ENCODE results near the gene ACTL10.

The ACTL10 gene

GRCh38 chr20:33664085-33664761, 2.5 kb upstream of the ACTL10 start:
- no peak for DNase-seq (ENCODE audit: low spot score)

GRCh38 chr20:33664762-33665144, 2.0 kb upstream of the ACTL10 start:
- DNase-seq (ENCODE audit: low spot score) = no peak

GRCh38 chr20:33667245-33667675, 517 bp downstream of the ACTL10 start:
- no peak for DNase-seq (ENCODE audit: low spot score)

GRCh38 chr20:33667676-33668465, 1.1 kb downstream of the ACTL10 start:
- DNase-seq (ENCODE audit: low spot score) = peak; percentile 90

- no peak for DNase-seq (ENCODE audit: low spot score)
Measured at GRCh38 chr20:33668466-33669155, 1.9 kb downstream of the ACTL10 start.

GRCh38 chr20:33669224-33669623, 2.5 kb downstream of the ACTL10 start:
- DNase-seq (ENCODE audit: low spot score) = no peak

GRCh38 chr20:33669873-33670640, 3.3 kb downstream of the ACTL10 start:
- no peak for DNase-seq (ENCODE audit: low spot score)

- no peak for DNase-seq (ENCODE audit: low spot score)
Measured at GRCh38 chr20:33670715-33671499, 4.2 kb downstream of the ACTL10 start.

GRCh38 chr20:33671573-33672288, 5.0 kb downstream of the ACTL10 start:
- no peak for DNase-seq (ENCODE audit: low spot score)

- DNase-seq (ENCODE audit: low spot score) = no peak
Measured at GRCh38 chr20:33672426-33673113, 5.8 kb downstream of the ACTL10 start.

GRCh38 chr20:33673114-33673409, 6.3 kb downstream of the ACTL10 start:
- DNase-seq (ENCODE audit: low spot score) = no peak

GRCh38 chr20:33673410-33674293, 6.9 kb downstream of the ACTL10 start:
- peak; percentile 73 for DNase-seq (ENCODE audit: low spot score)

- peak; percentile 88 for DNase-seq (ENCODE audit: low spot score)
Measured at GRCh38 chr20:33674294-33675135, 7.8 kb downstream of the ACTL10 start, which contains the start of gene NECAB3. Gene NECAB3 (minus strand): TSS chr20:33674428. CDS start chr20:33674352, 76 bp downstream.

GRCh38 chr20:33675136-33675959, 8.6 kb downstream of the ACTL10 start:
- no peak for DNase-seq (ENCODE audit: low spot score)

- no peak for DNase-seq (ENCODE audit: low spot score)
Measured at GRCh38 chr20:33676121-33676520, 9.4 kb downstream of the ACTL10 start.

- no peak for DNase-seq (ENCODE audit: low spot score)
Measured at GRCh38 chr20:33676652-33677645, 10.2 kb downstream of the ACTL10 start.

Data from hepatic stellate cell (primary cell).